Measurements from ENCODE around the gene ERF.

- TF ChIP-seq POLR2AphosphoS5 (IDR thresholded peaks at IDR 0.05; ENCODE audit: low read depth, low read length): no peak
- TF ChIP-seq POLR2A (IDR thresholded peaks at IDR 0.05; ENCODE audit: low read depth, low read length): no peak
- TF ChIP-seq POU2F2 (IDR thresholded peaks at IDR 0.05; ENCODE audit: low read depth, low read length): no peak
- no peak for TF ChIP-seq TAF1 (IDR thresholded peaks at IDR 0.05; ENCODE audit: low read depth, low read length)
- TF ChIP-seq SPI1 (IDR thresholded peaks at IDR 0.05; ENCODE audit: low read depth, low read length): no peak
These were observed 36.5 kb upstream of the ERF start for GRCh38 chr19:42291435-42291810.
